A172 (cell line): ENCODE data around the gene EPB41L1. TPM values are rescaled to one million over a fixed set of nuclear protein-coding genes. Genes with fewer than 3 reads are reported as not detected.

ENCODE experiments used
- DNase-seq: peaks from one replicate; pipeline ENCODE4 v3.0.0-alpha.2; 2015; ENCODE audit warnings: low spot score
- total RNA-seq: library from RNA; depleted of rRNA; stranded (reverse); fragments of >200 nt; shearing (Covaris generic); gene quantifications from 2 replicates; pipeline ENCODE4 v1.2.3, GENCODE V29; 2014; rRNA removed

Gene EPB41L1
- total RNA-seq: 32.2 and 43.2 TPM in 2 replicates

GRCh38 chr20:36154700-36155628, at the start of gene EPB41L1:
EPB41L1 (plus strand) TSS chr20:36154740; CDS start chr20:36173778, 19,038 bp downstream.
- DNase-seq: no peak

GRCh38 chr20:36104856-36105255, 49.7 kb upstream of the EPB41L1 start:
- DNase-seq: no peak

- no peak for DNase-seq
Measured at GRCh38 chr20:36105711-36106226, 48.8 kb upstream of the EPB41L1 start.

DNA sequence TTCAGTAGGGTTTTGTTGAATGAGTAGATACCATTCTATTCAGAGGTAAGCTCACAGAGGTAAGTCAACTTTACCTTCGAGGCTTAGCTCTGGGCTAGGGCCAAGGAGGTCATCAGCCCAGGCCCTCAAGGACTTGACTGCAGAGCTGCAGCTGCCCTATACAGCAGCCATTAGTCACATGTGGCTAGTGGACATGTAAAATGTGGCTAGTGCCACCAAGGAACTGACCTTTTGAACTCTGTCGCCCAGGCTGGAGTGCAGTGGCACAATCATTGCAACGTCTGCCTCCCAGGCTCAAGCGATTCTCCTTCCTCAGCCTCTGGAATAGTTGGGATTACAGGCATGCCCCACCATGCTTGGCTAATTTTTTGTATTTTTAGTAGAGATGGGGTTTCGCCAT, 47.9 kb upstream of the EPB41L1 start:
- DNase-seq: no peak

- no peak for DNase-seq
Measured at GRCh38 chr20:36107881-36108280, 46.7 kb upstream of the EPB41L1 start.

GRCh38 chr20:36109251-36109947, 45.1 kb upstream of the EPB41L1 start:
- DNase-seq: no peak

DNA sequence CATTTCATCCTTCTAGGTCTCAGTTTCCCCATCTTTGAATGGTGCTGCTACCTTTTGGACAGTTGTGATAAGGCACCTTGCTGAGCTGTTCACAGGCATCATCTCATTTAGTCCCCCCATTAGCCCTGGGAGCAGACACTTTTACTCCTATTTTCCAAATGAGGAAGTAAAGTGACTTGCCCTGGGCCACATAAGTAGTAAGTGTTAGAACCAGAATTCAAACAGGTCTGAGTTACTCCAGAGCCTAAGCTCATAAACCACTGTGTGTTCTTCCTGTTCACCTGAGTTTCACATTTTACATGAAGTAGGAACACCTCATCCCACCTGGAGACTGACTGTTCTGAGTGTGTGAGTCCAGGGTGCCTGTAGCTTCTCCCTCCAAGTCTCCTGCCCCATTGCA, 43.5 kb upstream of the EPB41L1 start:
- DNase-seq: no peak

DNA sequence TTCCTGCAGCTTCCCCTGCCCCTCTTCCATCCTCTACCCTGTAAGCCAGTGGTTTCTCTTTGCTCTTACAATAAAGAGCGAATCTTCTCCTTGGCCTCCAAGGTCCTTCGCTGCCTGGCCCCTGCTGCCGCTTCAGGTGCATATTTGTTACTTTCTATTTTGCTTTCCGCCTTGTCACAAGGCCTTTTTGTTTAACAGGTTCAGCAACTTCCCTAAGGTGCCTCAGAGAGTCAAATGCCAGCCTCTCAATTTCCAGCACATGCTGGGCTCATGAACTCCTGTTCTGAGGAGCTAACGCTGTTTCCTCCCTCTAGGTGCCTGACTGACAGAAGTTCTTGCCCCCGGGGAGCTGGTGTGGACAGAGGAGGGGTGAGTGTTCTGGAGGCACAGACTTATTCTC, 42.4 kb upstream of the EPB41L1 start:
- DNase-seq: no peak

- no peak for DNase-seq
Measured at GRCh38 chr20:36113036-36113435, 41.5 kb upstream of the EPB41L1 start.

GRCh38 chr20:36113566-36114250, 40.8 kb upstream of the EPB41L1 start:
- no peak for DNase-seq

- DNase-seq: no peak
Measured at GRCh38 chr20:36114707-36115106, 39.8 kb upstream of the EPB41L1 start.

DNA sequence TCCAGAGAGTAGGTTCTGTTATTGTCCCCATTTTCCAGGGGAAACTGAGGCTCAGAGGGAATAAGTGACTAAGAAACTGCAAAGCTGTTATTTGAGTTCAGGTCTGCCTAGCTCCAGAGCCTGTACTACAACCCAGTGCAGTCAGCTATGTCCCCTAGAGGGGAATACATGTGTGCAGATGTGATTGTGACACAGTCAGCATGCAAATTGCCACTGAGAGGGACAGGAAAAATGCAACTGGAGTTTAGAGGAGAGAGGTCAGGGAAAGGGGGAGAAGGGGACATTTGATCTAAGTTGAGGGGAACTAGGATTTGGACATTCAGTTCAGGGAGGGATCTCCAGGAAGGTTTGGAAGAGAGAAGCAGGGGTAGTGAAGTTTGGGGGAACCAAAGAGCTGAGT, 38.6 kb upstream of the EPB41L1 start:
- DNase-seq: no peak

DNA sequence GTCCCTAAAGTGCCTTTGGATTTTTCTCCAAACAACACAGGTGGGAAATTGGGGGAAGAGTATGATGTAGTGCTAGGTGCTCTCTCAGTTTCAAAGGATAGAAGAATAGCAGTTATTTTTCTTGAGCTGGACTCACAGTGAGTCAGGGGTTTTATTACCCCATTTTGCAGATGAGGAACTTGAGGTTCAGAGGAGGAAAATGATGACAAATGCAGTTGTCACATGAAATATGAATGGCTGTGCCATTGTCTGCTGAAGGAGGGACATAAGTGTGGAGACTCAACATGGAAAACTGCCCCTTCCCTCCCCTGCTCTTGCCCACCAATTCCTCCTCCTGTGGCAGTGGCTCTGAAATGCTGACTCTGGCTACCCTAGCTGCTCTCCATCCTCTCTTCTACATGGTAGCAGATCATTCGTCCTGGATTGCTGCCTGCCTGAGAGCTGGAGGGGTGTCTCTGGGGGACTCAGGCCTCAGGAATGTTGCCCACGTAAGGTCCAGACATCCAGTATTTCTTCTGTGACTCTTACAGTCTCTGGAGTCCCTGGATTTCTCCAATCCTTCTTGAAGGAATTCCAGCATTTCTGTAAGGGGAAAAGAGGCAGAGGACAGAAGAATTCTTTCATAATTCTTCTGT, 37.6 kb upstream of the EPB41L1 start:
- peak; percentile 69 for DNase-seq

- no peak for DNase-seq
Measured at GRCh38 chr20:36117638-36118037, 36.9 kb upstream of the EPB41L1 start.

DNA sequence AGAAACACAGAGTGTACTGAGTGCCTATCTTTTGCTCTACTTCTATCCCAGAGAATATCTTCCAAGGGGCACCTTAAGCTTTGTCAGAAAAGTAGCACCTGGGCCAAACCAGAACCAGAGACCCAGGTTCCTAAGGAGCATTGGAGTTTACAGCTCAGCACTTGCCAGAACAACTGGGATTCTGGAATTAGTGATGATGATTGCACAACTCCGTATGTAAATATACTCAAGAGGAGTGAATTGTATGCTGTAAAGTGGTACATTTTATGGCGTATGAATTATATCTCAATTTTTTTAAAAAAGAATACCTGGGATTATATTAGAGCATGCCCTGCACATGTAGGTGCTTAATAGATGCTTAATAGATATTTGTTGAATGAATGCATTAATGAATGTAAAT, 36.2 kb upstream of the EPB41L1 start:
- DNase-seq: no peak

DNA sequence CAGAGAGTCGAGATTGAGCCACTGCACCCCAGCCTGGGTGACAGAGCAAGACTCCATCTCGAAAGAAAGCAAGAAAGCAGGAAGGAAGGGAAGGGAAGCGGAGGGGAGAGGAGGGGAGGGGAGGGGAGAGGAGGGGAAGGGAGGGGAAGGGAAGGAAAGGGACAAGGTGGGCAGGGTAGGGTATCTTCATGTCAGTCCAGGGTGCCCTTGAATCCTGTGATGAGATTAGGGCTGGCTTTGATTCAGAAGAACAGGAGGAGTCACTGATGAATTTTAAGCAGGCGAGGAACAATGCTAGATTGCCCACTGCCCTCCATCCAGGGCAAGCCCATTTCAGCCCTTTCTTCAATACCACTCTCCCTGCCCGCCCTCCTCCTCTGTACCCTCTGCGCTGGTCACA, 35.0 kb upstream of the EPB41L1 start:
- DNase-seq: no peak

- no peak for DNase-seq
Measured at GRCh38 chr20:36120241-36120640, 34.3 kb upstream of the EPB41L1 start.

DNA sequence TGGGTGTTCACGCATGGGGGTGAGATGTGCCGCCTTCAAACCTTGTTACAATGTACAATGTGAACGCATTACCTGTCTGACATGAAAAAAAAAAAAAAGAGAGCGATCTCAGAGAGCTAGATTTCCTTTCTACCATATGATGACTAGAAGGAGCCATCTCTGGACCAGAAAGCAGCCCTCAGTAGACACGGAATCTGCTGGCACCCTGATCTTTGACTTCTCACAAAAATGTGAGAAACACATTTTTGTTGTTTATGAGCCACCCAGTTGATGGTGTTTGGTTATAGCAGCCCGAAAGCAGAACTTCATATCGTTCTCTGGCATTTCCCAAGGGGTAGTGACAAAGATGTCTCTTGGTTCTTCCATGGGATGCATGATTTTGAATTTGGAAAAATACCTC, 33.5 kb upstream of the EPB41L1 start:
- DNase-seq: no peak

- DNase-seq: no peak
Measured at GRCh38 chr20:36121981-36122930, 32.3 kb upstream of the EPB41L1 start.

- no peak for DNase-seq
Measured at GRCh38 chr20:36122931-36123288, 31.6 kb upstream of the EPB41L1 start.

DNA sequence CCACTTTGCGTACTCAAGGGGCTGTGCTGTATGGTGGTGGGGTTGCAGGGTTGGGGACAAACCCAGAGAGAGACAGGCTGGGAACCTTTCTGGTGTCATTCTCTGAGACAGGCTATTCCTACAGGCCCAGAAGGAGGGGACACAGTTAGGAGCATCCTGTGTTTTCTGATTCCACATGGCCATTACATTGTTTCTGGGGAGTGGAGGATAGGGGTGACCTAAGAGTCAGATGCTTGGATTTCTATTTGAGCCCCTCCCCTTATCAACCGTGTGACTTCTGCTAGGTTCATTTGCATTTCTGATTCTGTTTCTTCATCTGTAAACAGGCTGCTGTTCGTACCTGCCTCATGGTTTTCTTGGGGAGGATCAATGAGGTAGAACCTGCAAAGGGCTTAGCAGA, 29.4 kb upstream of the EPB41L1 start:
- no peak for DNase-seq
